ENCODE data around the gene RAB7B. TPM values are rescaled to one million over a fixed set of nuclear protein-coding genes. Genes with fewer than 3 reads are reported as not detected.
A peak's percentile ranks its signal among the peaks of the same experiment; 100 is the strongest.

Gene RAB7B
- total RNA-seq, 2 donors from 2014 or later = 2.5 to 12.0 TPM

- peaks cover 3% of the 10 kb centered on the region for H3K36me3 ChIP-seq
- peaks cover 0 to 10% of the 10 kb centered on the region in 2 donors for H3K4me1 ChIP-seq (ENCODE audit: control insufficient read depth in 1 of 2, low read depth in 2 of 2)
- ATAC-seq (ENCODE audit: insufficient number of reproducible peaks, low FRiP score, low read depth) = no peak
- no peak for DNase-seq (ENCODE audit: low spot score)
- TF ChIP-seq CTCF (IDR thresholded peaks at IDR 0.05) = no peak
- no peak overlapping the region for H3K4me3 ChIP-seq
- H3K9me3 ChIP-seq = no peaks in the 10 kb centered on the region
- no peak overlapping the region for H3K27ac ChIP-seq
- H3K27me3 ChIP-seq (replicated peaks; ENCODE audit: insufficient read depth) = no peaks in the 10 kb centered on the region
Measured at GRCh38 chr1:205981257-205981656, 21.9 kb downstream of the RAB7B start.

GRCh38 chr1:205980237-205980870 is 22.8 kb downstream of the RAB7B start:
- no peak overlapping the region for H3K4me3 ChIP-seq
- DNase-seq (ENCODE audit: low spot score) = no peak
- no peaks in the 10 kb centered on the region for H3K27me3 ChIP-seq (replicated peaks; ENCODE audit: insufficient read depth)
- no peaks in the 10 kb centered on the region for H3K9me3 ChIP-seq
- H3K4me1 ChIP-seq (ENCODE audit: control insufficient read depth in 1 of 2, low read depth in 2 of 2) = peaks cover 0 to 7% of the 10 kb centered on the region in 2 donors
- peaks cover 3% of the 10 kb centered on the region for H3K36me3 ChIP-seq
- H3K27ac ChIP-seq = no peak overlapping the region
- no peak for TF ChIP-seq CTCF (IDR thresholded peaks at IDR 0.05)
- no peak for ATAC-seq (ENCODE audit: insufficient number of reproducible peaks, low FRiP score, low read depth)

GRCh38 chr1:205979301-205979700 is 23.9 kb downstream of the RAB7B start:
- no peak for ATAC-seq (ENCODE audit: insufficient number of reproducible peaks, low FRiP score, low read depth)
- H3K9me3 ChIP-seq = no peaks in the 10 kb centered on the region
- DNase-seq (ENCODE audit: low spot score) = no peak

GRCh38 chr1:205978676-205979075 is 24.5 kb downstream of the RAB7B start:
- H3K4me3 ChIP-seq = no peak overlapping the region
- peaks cover 0 to 7% of the 10 kb centered on the region in 2 donors for H3K4me1 ChIP-seq (ENCODE audit: control insufficient read depth in 1 of 2, low read depth in 2 of 2)
- ATAC-seq (ENCODE audit: insufficient number of reproducible peaks, low FRiP score, low read depth) (no peak), DNase-seq (ENCODE audit: low spot score) (no peak)
- H3K27me3 ChIP-seq (replicated peaks; ENCODE audit: insufficient read depth) = no peaks in the 10 kb centered on the region
- H3K9me3 ChIP-seq = no peaks in the 10 kb centered on the region
- peaks cover 3% of the 10 kb centered on the region for H3K36me3 ChIP-seq
- TF ChIP-seq CTCF (IDR thresholded peaks at IDR 0.05) = no peak
- no peak overlapping the region for H3K27ac ChIP-seq

More at GRCh38 chr1:205979301-205979700, 23.9 kb downstream of the RAB7B start:
- Histone ChIP-seq H3K27ac (no peak overlapping the region), H3K27me3 (replicated peaks; ENCODE audit: insufficient read depth) (no peaks in the 10 kb centered on the region), H3K36me3 (peaks cover 3% of the 10 kb centered on the region), H3K4me1 (ENCODE audit: control insufficient read depth in 1 of 2, low read depth in 2 of 2) (peaks cover 0 to 7% of the 10 kb centered on the region in 2 donors), H3K4me3 (no peak overlapping the region)
- TF ChIP-seq CTCF (IDR thresholded peaks at IDR 0.05) = no peak

GRCh38 chr1:205977402-205978014 is 25.7 kb downstream of the RAB7B start:
- no peak for ATAC-seq (ENCODE audit: insufficient number of reproducible peaks, low FRiP score, low read depth)
- Histone ChIP-seq H3K4me1 (ENCODE audit: control insufficient read depth in 1 of 2, low read depth in 2 of 2) (peaks cover 0 to 7% of the 10 kb centered on the region in 2 donors), H3K9me3 (no peaks in the 10 kb centered on the region), H3K27ac (no peak overlapping the region), H3K36me3 (peaks cover 3% of the 10 kb centered on the region), H3K4me3 (no peak overlapping the region), H3K27me3 (replicated peaks; ENCODE audit: insufficient read depth) (no peaks in the 10 kb centered on the region)
- peak; percentile 98 for TF ChIP-seq CTCF (IDR thresholded peaks at IDR 0.05)
- no peak for DNase-seq (ENCODE audit: low spot score)
